Bronchial epithelial cell (primary cell): ENCODE data around the gene MADCAM1. TPM values are rescaled to one million over a fixed set of nuclear protein-coding genes. Genes with fewer than 3 reads are reported as not detected.

ENCODE experiments used
- DNase-seq: peaks from one replicate; pipeline ENCODE4 v3.0.0-alpha.2; 2010; ENCODE audit warnings: low read depth
- FAIRE-seq: peaks from 2 replicates; lab custom pipeline; 2011; peaks lifted over from hg19 to GRCh38; lab: Jason Lieb, UNC
- H3K27me3 ChIP-seq: 2 replicates; pipeline ENCODE4 v1.5.1; 2011; ENCODE audit warnings: low read length; ENCODE audit not compliant: control insufficient read depth, insufficient read depth
- H3K36me3 ChIP-seq: 2 replicates; pipeline ENCODE4 v1.5.1; 2011; ENCODE audit warnings: low read length; ENCODE audit not compliant: control insufficient read depth, insufficient read depth
- H3K4me3 ChIP-seq: 2 replicates; pipeline ENCODE4 v1.5.1; 2011; ENCODE audit warnings: mild to moderate bottlenecking, low read depth, low read length, control low read depth
- CTCF ChIP-seq: IDR thresholded peaks from 2 replicates; pipeline ENCODE4 v1.5.1; 2011; ENCODE audit warnings: mild to moderate bottlenecking, moderate library complexity, low read length, control low read depth, inconsistent platforms; ENCODE audit not compliant: insufficient read depth, severe bottlenecking
- total RNA-seq: library from RNA; depleted of rRNA; stranded (reverse); fragments of >200 nt; gene quantifications from 2 replicates; pipeline ENCODE4 v1.2.1, GENCODE V29; 2014

Gene MADCAM1
- total RNA-seq, 1 donor from 2014 or later: not detected

DNA sequence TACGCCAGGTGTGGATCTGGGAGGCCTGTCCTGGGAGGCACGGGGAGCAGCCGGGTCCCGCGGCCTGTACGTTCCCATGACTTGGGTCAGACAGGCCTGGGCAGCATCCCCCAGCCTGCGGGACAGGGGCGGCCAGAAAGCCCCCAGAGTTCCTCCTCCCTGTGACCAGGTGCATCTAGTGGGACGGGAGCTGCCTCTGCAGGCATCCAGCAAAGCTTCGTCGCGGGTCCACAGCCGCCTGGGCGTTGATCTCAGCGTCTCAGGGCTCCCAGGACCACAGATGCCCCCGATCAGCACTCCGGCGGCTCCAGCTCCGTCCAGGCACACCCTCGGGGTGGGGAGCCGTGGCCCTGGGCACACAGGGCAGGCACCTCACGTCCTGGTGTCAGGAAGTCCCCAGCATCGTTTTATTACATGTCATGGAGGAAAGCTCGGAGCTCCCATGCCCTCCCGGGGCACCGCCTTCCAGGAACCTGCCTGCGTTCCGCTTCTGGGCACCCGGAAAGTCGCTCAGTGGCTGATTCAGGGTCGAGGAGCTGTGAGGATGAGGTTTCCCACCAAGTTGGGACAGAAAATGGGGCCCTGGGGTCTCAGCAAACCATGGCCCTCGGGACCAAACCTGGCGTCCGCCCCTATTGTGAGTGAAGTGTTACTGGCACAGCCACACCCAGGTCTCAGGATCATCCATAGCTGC is 46.0 kb downstream of the MADCAM1 start:
- no peak for TF ChIP-seq CTCF
- H3K4me3 ChIP-seq: no peak overlapping the region
- H3K36me3 ChIP-seq: peaks cover 12% of the 10 kb centered on the region
- FAIRE-seq (no peak), DNase-seq (no peak)
- no peaks in the 10 kb centered on the region for H3K27me3 ChIP-seq

GRCh38 chr19:543910-544608 is 47.8 kb downstream of the MADCAM1 start, which contains the start of gene GZMM:
Gene GZMM (plus strand): TSS chr19:544053. CDS start chr19:544072, 19 bp downstream.
- Histone ChIP-seq H3K27me3 (no peaks in the 10 kb centered on the region), H3K4me3 (no peak within 1 kb of the TSS), H3K36me3 (peaks cover 7% of the 10 kb centered on the region)
- no peak for FAIRE-seq
- TF ChIP-seq CTCF: no peak
- DNase-seq: no peak

- no peaks in the 10 kb centered on the region for H3K36me3 ChIP-seq
- FAIRE-seq (no peak), DNase-seq (no peak)
- no peak overlapping the region for H3K4me3 ChIP-seq
- no peaks in the 10 kb centered on the region for H3K27me3 ChIP-seq
- no peak for TF ChIP-seq CTCF
Observed at GRCh38 chr19:547117-547516, 50.8 kb downstream of the MADCAM1 start.

GRCh38 chr19:547836-548720 is 51.8 kb downstream of the MADCAM1 start:
- FAIRE-seq (no peak), DNase-seq (no peak)
- H3K36me3 ChIP-seq: no peaks in the 10 kb centered on the region
- H3K27me3 ChIP-seq: no peaks in the 10 kb centered on the region
- no peak for TF ChIP-seq CTCF
- H3K4me3 ChIP-seq: no peak overlapping the region

DNA sequence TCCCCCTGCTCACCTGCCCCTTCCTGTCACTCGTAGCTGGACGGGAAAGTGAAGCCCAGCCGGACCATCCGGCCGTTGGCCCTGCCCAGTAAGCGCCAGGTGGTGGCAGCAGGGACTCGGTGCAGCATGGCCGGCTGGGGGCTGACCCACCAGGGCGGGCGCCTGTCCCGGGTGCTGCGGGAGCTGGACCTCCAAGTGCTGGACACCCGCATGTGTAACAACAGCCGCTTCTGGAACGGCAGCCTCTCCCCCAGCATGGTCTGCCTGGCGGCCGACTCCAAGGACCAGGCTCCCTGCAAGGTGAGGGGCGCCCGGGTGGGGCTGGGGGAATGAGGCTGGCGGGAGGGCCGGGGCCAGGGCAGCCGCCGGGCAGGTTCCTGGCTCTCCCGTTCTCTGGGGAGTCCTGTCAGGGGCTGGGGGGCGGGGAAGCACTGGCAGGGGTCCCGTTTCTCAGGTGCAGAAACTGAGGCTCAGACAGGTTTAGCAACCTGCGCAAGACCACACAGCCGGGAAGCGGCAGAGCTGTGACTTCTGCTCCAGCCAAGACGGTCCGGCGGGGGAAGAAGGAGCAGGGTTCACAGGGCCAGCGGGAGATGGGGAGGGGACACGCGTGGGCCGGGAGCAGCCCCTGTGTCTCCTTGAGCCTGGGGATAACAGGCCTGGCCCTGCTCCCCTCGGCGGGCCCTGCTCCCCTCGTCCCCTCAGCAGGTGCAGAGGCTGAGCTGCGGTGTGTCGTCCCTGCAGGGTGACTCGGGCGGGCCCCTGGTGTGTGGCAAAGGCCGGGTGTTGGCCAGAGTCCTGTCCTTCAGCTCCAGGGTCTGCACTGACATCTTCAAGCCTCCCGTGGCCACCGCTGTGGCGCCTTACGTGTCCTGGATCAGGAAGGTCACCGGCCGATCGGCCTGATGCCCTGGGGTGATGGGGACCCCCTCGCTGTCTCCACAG is 52.9 kb downstream of the MADCAM1 start:
- DNase-seq (no peak), FAIRE-seq (no peak)
- H3K36me3 ChIP-seq: no peaks in the 10 kb centered on the region

More for the DNA sequence above, 52.9 kb downstream of the MADCAM1 start:
- Histone ChIP-seq H3K4me3 (no peak overlapping the region), H3K27me3 (no peaks in the 10 kb centered on the region)
- no peak for TF ChIP-seq CTCF
